Left lung (tissue), 10 donors: ENCODE results near the gene CROCC2. TPM values are rescaled to one million over a fixed set of nuclear protein-coding genes. Genes with fewer than 3 reads are reported as not detected.
A peak's percentile ranks its signal among the peaks of the same experiment; 100 is the strongest.

Experiments used
- ATAC-seq: fragments of 200-7000 bp; cut with Tn5 transposase; one replicate; pipeline ENCODE4 v1.9.1; 2020; ENCODE audit warnings: moderate library complexity
- DNase-seq, 4 donors: peaks; one replicate each; pipeline ENCODE4 v3.0.0-alpha.2; 2013 to 2020
- H3K27ac ChIP-seq, 2 donors: fragments of 200-600 bp; sonication (generic) in 1 of 2; one replicate each; pipeline versions ENCODE4 v1.5.0 to v1.8.0; 2020 to 2021
- H3K27me3 ChIP-seq, 2 donors: fragments of 200-600 bp; sonication (generic) in 1 of 2; one replicate each; pipeline versions ENCODE4 v1.5.0 to v1.8.0; 2020 to 2021
- H3K36me3 ChIP-seq, 2 donors: fragments of 200-600 bp; sonication (generic) in 1 of 2; one replicate each; pipeline versions ENCODE4 v1.5.0 to v1.8.0; 2020 to 2021
- H3K4me1 ChIP-seq, 2 donors: fragments of 200-600 bp; one replicate each; pipeline ENCODE4 v1.8.0; 2021
- H3K4me3 ChIP-seq, 2 donors: fragments of 200-600 bp; sonication (generic) in 1 of 2; one replicate each; pipeline versions ENCODE4 v1.5.0 to v1.8.0; 2020 to 2021; ENCODE audit warnings: mild to moderate bottlenecking in 1 of 2
- H3K9me3 ChIP-seq, 2 donors: fragments of 200-600 bp; sonication (generic) in 1 of 2; one replicate each; pipeline versions ENCODE4 v1.5.0 to v1.8.0; 2020 to 2021
- CTCF ChIP-seq, 2 donors: fragments of 200-600 bp; sonication (generic) in 1 of 2; IDR thresholded peaks; one replicate each; pipeline versions ENCODE4 v1.5.0 to v1.8.0; 2021; ENCODE audit warnings: antibody characterized with exemption in 2 of 2
- intact Hi-C, 2 donors: fragments of 100-400 bp; cut with DNase I; formaldehyde crosslinking; loops; one replicate each; pipeline versions ENCODE4 v1.11.2 to v1.14.2; 2022
- polyA plus RNA-seq, 6 donors: library from polyadenylated mRNA; unstranded; fragments of 120-200 nt; gene quantifications; one replicate each; pipeline ENCODE4 v1.2.1, GENCODE V29; 2013; ENCODE audit not compliant: insufficient read length in 6 of 6
- total RNA-seq, 2 donors: library from RNA; stranded (reverse); fragmentation: NEBNext Ultra II Directional; extraction: Animal tissue kit (Norgen Biotek cat#: 25700); gene quantifications; one replicate each; pipeline ENCODE4 v1.2.1, GENCODE V29; 2021
- donor health status: DM: no; HTN: yes; CAD: no.
- donor health status: DM: no; HTN: no; CAD: no.

Gene CROCC2
- total and polyA plus RNA-seq, 8 donors: 0.32 to 4.4 (median 2.3) TPM

GRCh38 chr2:240889601-240890560 lies 16.3 kb upstream of the CROCC2 start:
- no peak for ATAC-seq
- no peak for TF ChIP-seq CTCF (IDR thresholded peaks at IDR 0.05)

DNA sequence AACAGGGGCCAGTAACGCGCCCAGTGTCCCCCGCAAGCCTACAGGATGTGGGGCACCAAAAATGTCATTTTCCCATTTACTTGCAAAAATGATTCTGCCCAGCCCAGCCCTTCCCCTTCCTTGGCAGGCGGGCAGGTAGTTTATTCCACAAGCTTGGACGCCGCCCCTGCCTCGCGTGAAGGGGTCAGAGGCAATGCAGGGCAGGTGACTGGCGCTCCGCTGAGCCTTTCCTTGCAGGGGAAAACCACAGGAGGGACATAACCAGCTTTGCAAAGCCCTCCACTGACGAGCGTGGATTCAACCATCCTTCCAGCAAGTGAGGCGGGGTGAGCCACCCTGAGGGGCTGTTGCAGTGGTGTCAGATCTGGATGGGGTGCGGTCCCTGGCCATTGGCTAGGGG lies 15.4 kb upstream of the CROCC2 start:
- no peak for DNase-seq
- H3K9me3 ChIP-seq: no peaks in the 10 kb centered on the region
- H3K27me3 ChIP-seq: no peaks in the 10 kb centered on the region
- no peaks in the 10 kb centered on the region for H3K4me1 ChIP-seq
- H3K27ac ChIP-seq: no peak overlapping the region
- no peaks in the 10 kb centered on the region for H3K36me3 ChIP-seq
- intact Hi-C loops: no loop called here
- no peak for TF ChIP-seq CTCF (IDR thresholded peaks at IDR 0.05)
- H3K4me3 ChIP-seq: no peak overlapping the region
- ATAC-seq: no peak

More at GRCh38 chr2:240889601-240890560, 16.3 kb upstream of the CROCC2 start:
- Histone ChIP-seq H3K27ac (no peak overlapping the region), H3K36me3 (no peaks in the 10 kb centered on the region), H3K4me1 (no peaks in the 10 kb centered on the region), H3K27me3 (no peaks in the 10 kb centered on the region), H3K4me3 (no peak overlapping the region), H3K9me3 (no peaks in the 10 kb centered on the region)
- peak in 1 of 4 donors; percentile 78 for DNase-seq
- intact Hi-C loops: no loop called here

GRCh38 chr2:240891492-240892340 lies 14.4 kb upstream of the CROCC2 start:
- H3K4me1 ChIP-seq: no peaks in the 10 kb centered on the region
- intact Hi-C loops: no loop called here

DNA sequence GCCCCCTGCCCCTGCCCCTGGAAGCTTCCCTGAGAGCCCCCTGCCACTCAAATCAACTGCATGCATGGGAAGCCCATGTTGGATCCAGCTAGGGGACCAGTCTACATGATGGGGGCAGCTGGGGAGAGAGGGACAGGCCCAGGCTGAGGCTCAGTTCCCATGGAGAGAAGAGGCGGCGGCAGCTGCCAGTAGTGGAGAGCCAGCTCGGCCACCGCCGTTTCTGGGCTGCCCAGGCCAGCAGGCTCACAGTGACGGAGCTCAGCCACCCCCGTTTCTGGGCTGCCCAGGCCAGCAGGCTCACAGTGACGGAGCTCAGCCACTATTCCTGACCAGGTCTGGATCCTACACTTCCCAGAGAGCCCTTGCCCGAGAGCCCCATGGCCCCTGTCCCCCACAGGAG lies 13.8 kb upstream of the CROCC2 start:
- DNase-seq (peak in 1 of 4 donors; percentile 68), ATAC-seq (no peak)
- intact Hi-C loops: no loop called here
- Histone ChIP-seq H3K4me3 (no peak overlapping the region), H3K27me3 (no peaks in the 10 kb centered on the region), H3K36me3 (no peaks in the 10 kb centered on the region), H3K27ac (no peak overlapping the region), H3K9me3 (no peaks in the 10 kb centered on the region), H3K4me1 (no peaks in the 10 kb centered on the region)
- TF ChIP-seq CTCF (IDR thresholded peaks at IDR 0.05): no peak

More at GRCh38 chr2:240891492-240892340, 14.4 kb upstream of the CROCC2 start:
- ATAC-seq (no peak), DNase-seq (peak in 1 of 4 donors; percentile 67)
- H3K4me3 ChIP-seq: no peak overlapping the region
- H3K9me3 ChIP-seq: no peaks in the 10 kb centered on the region
- H3K27ac ChIP-seq: no peak overlapping the region
- no peaks in the 10 kb centered on the region for H3K36me3 ChIP-seq
- H3K27me3 ChIP-seq: no peaks in the 10 kb centered on the region
- TF ChIP-seq CTCF (IDR thresholded peaks at IDR 0.05): no peak

DNA sequence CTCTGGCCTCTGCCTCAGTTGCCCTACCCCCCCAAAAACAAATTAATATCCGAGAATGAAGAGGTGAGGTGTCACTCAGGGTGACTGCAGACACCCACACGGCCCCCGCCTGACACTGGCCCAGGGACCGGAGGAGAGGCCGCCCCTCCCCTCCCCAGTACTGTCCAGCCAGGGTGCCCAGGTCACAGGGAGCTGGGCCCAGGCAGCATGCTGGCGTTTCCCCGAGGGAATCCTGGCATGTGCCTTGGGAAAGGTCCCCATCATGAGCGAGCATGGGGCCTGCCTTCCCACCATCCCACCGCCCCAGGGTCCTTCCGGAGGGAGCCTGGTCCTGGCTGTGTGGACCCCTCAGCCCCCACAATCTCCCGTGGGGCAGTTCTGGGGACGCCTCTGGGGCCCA lies 13.2 kb upstream of the CROCC2 start:
- no peak overlapping the region for H3K4me3 ChIP-seq
- peaks cover 0 to 3% of the 10 kb centered on the region in 2 donors for H3K4me1 ChIP-seq
- no peaks in the 10 kb centered on the region for H3K9me3 ChIP-seq
- H3K27ac ChIP-seq: no peak overlapping the region
- ATAC-seq (no peak), DNase-seq (no peak)
- H3K27me3 ChIP-seq: no peaks in the 10 kb centered on the region
- TF ChIP-seq CTCF (IDR thresholded peaks at IDR 0.05): no peak
- no peaks in the 10 kb centered on the region for H3K36me3 ChIP-seq
- intact Hi-C loops: no loop called here
